NCI-H345 treated with DMSO at 0.1 percent for 48 hours (cell line): ENCODE data around the gene LZTR1.

ENCODE experiments used
- DNase-seq: peaks from one replicate; lab custom pipeline; 2025; ENCODE audit not compliant: unreplicated experiment; lab: John Stamatoyannopoulos, UW

Gene LZTR1

DNA sequence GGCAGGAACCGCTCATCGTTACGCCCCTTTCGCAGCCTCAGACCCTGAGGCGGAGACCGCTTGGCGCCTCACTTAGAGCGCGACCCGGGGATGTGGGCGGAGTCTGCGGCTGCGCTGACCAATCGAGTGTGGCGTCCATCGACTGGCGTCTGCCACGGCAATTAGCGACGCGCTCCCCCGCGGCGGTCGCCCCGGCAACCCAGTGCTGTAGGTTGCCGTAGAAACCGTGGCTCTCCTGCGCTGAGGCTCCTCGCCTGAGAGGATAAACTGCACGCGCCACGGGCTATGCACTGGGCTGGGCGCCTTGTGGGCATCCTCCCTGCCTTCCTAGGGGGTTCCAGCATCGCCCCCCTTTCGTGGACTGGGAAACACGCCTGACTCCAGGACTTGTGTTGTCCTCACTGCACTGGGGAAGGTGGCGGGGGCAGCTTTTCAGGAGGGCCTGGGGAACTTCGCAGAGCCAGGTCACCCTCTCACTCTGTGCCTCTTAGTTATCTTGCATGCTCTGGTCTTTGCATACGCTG, 32.2 kb downstream of the LZTR1 start:
- DNase-seq: peak; percentile 79

DNA sequence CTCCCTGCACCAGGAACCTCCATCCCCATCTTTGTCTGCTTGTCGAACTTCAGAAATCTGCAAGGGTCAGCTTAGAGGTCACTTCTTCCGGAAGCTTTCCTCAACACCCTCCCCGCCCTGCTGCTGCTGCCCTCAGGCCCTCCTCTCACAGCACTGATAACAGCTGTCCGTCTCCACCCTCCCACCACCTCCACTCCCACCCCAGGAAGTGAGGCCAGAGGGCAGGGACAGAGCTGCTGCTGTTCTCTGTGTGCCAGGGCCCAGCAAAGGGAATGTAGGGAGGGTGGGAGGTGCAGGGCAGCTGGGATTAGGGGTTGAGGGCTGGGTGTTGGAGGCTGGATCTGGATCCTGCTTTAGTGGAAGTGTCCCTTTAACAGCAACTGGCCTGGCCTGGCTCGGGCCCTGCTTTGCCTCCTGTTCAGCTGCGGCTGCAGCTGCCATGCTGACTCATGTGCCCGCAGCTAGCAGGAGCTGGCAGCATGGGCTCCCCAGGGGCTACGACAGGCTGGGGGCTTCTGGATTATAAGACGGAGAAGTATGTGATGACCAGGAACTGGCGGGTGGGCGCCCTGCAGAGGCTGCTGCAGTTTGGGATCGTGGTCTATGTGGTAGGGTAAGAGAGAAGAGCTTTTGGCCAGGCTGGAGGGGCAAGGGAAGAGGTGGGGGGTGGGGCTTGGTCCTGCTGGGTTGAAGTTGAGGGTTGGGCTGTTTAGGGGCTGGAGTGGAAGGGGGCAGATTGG, 32.8 kb downstream of the LZTR1 start, which contains the start of gene P2RX6:
Gene P2RX6 (plus strand): TSS at position 440 of the 740 bp plus-strand sequence. CDS start 10 bp downstream, at position 450.
- no peak for DNase-seq

DNA sequence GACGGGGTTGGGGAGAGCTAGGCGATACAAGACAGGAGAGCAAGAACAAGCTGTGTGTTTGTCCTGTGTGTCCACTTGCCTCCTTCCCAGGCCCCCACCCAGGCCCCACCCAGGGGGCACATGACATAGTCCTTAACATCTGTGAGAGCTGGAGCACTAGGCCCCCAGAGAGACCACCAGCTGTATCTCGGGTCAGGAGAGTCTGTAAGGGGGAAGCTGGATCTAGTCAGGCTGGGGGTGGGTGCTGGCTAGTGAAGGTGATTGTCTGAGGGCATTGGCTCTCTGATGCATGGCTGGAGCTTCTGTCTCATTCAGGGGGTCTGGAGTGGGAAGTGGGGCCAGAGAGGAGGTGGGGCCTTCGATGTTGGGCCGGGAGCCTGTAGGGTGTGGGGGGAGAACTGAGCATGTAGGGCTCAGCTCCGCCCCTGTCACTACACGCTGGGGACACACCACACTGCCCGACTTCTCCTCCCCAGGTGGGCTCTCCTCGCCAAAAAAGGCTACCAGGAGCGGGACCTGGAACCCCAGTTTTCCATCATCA, 33.4 kb downstream of the LZTR1 start:
- DNase-seq: no peak

DNA sequence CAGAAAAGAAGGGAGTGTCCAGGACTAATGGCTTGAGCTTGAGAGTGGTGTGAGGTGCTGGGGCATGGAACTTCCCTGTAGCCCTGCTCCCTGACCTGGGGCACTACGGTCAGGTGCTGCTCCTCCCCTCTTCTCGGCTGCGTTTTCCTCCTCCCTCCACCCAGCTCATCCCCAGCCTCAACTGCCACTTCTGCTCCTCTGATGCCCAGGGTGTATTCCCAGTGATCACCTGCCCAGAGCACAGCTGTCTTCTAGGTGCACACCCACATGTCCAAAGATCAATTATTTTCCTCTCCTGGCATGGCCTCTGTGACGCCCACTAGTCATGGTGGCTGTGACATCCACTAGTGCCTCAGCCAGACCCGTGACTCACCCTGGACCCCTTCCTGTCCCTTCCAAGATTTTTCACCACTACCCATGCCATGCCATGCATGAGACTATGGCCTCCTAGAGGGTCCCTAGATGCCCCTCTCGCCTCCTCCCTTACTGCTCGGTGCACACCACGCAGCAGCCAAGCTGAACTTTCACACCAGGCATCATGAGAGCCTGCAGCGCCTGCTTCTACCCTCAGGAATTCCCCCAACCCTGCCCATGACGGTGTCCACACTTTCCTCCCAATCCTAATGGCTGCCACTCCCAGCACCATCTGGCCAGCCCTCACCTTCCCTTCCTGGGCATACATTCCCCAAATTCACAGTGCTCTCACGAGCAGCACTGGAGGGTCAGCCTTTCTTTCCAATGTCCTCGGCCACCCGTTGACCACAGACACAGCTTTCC, 34.7 kb downstream of the LZTR1 start:
- DNase-seq: no peak

DNA sequence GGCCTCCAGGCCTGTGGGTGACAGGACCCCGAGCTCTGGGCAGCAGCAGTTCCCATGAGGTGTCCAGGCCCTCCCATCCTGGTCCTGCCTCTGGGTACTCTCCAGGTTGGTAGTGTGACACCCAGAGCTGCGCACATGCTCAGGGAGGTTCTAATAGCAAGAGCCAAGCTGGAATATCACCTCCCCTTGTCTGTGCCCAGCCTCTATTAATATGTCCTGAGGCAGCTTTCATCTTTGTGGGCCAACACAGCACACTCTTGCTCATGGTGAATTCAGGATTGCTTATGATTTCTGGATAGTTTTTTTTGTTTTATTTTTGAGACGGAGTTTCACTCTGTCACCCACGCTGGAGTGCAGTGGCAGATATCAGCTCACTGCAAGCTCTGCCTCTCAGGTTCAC, 36.2 kb downstream of the LZTR1 start:
- no peak for DNase-seq

DNA sequence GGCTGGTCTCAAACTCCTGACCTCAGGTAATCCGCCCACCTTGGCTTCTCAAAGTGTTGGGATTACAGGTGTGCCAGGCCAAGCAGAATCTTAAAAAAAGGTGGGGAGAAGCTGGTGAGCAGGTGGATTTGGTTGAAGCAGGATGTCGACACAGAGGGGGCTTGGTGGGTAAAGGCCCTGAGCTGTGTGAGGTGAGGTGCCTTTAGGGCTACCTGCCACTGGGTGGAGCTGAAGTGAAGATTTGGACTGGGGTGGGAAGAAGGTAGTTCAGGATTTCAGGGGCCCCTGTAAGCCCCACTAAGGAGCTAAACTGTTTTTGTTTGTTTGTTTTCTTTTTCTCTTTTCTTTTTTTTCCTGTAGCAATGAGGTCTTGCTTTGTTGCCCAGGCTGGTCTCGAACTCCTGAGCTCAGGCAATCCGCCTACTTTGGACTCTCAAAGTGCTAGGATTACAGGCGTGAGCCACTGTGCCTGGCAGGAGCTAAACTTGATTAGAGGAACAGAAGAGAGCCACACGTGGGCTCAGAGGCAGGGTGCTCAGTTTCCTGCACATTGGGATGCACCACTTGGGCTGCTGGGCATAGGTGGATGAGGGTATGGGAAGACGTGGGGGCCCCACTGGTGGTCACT, 38.8 kb downstream of the LZTR1 start:
- DNase-seq: no peak

DNA sequence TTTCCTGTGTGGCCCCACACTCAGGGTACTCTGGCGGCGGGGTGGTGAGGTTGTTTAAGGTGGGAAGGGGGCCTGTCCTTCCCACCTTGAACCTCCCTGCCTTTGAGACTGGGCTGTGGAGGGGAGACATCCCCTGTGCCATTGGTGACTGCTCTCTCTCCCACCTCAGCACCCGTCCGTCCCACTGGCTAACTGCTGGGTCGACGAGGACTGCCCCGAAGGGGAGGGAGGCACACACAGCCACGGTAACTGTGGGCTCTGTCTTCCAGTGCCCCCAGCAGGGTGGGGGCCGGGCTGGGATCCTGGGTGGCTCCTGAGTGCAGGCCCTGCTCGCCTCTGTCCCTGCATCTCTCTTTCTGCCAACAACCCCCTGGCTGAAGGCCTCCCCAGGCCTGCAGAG, 40.4 kb downstream of the LZTR1 start:
- no peak for DNase-seq

DNA sequence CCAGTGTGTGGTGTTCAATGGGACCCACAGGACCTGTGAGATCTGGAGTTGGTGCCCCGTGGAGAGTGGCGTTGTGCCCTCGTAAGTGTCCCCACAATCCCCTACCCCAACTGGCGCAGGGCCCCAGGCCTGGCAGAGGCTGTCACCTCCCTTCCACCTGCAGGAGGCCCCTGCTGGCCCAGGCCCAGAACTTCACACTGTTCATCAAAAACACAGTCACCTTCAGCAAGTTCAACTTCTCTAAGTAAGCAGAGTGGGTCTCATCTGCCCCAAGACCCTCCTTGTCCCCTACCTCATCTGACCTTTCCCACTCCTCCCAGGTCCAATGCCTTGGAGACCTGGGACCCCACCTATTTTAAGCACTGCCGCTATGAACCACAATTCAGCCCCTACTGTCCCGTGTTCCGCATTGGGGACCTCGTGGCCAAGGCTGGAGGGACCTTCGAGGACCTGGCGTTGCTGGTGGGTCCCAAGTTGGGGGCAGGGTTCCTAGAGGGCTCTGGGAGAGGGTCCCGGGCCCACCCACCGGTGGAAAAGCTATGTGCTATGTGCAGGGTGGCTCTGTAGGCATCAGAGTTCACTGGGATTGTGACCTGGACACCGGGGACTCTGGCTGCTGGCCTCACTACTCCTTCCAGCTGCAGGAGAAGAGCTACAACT, 41.0 kb downstream of the LZTR1 start:
- DNase-seq: no peak

DNA sequence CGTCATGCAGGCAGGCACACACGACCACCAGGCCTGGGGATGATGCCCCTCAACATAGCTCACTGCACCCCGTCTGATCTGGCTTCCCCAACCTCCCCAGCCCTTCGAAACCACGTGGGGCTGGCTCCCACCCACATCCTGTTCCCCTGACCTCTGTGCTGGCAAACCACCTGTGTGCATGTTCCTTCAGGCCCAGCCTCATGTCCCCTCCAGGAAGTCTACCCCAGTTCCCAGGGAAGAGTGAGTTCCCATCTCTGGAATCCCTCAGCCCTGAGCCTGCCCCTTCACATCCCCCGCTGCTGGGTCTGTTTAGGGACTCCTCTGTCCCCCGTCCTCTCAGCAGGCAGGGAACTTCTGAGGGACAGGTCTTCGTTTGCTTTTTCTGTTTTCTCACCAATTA, 43.2 kb downstream of the LZTR1 start:
- no peak for DNase-seq

DNA sequence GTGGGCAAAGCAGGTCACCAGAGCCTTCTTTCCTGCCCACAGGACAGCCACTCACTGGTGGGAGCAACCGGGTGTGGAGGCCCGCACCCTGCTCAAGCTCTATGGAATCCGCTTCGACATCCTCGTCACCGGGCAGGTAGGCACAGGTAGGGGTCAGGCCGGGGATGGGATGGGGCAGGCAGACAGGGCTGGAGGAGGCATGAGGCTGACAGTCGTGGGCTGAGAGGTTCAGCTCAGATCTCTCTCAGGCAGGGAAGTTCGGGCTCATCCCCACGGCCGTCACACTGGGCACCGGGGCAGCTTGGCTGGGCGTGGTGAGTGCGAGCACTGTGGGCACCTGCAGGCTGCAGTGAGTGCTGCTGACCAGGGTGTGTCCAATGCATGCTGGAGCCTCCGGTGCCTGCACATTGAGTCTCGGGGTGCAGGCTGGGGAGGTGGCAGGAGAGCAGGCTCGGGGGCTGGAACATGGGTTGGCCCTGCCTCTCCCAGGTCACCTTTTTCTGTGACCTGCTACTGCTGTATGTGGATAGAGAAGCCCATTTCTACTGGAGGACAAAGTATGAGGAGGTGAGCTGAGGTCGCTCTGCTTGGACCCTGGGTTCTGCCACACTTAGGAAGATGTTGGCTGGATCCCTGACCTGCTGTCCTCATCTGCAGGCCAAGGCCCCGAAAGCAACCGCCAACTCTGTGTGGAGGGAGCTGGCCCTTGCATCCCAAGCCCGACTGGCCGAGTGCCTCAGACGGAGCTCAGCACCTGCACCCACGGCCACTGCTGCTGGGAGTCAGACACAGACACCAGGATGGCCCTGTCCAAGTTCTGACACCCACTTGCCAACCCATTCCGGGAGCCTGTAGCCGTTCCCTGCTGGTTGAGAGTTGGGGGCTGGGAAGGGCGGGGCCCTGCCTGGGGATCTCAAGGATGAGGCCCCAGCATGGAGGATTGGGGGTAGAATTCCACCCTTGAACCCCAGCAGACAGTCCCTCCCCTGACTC, 44.0 kb downstream of the LZTR1 start:
- DNase-seq: no peak

DNA sequence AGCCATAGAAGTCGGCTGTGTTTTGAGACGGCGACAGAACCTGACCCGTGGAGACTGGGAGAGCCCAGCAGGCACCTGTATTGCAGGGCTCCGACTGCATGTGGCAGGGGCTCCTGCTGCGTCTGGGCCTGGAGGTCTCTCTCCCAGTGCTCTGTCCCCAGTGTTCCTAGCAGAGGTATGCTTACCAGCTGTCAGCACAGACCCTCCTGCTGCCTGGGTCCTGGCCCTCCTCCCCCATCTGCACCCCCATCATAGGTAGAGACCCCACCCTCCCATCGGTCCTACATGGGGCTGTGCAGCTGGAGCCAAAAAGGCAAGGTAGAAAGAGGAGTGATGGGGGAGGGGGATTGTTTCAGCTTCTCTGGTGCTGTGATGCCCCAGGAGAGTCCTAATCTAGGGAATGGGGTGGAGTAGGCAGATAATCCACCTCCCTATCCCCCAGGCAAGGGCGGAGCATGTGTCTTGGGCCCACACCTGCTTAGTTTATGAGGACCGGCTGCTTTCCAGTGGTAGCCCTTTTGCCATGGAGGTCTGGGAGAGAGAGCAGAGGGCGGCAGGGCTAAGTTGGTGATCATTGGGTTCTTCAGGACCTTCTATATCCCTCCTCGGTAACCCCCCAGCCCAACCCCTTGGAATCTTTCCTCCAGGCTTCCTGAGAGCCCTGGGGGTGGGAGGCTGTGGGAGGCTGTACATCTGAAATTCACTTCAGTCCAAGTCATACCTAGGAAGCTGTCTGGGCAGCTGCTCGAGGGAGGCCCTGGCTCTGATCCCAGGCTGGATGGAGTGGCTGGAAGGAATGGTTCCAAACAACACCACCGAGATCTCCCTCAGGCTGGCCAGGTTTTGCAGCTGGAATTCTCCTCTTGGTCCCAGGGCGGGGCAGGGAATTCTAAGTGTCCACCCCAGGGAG, 44.9 kb downstream of the LZTR1 start:
- no peak for DNase-seq

DNA sequence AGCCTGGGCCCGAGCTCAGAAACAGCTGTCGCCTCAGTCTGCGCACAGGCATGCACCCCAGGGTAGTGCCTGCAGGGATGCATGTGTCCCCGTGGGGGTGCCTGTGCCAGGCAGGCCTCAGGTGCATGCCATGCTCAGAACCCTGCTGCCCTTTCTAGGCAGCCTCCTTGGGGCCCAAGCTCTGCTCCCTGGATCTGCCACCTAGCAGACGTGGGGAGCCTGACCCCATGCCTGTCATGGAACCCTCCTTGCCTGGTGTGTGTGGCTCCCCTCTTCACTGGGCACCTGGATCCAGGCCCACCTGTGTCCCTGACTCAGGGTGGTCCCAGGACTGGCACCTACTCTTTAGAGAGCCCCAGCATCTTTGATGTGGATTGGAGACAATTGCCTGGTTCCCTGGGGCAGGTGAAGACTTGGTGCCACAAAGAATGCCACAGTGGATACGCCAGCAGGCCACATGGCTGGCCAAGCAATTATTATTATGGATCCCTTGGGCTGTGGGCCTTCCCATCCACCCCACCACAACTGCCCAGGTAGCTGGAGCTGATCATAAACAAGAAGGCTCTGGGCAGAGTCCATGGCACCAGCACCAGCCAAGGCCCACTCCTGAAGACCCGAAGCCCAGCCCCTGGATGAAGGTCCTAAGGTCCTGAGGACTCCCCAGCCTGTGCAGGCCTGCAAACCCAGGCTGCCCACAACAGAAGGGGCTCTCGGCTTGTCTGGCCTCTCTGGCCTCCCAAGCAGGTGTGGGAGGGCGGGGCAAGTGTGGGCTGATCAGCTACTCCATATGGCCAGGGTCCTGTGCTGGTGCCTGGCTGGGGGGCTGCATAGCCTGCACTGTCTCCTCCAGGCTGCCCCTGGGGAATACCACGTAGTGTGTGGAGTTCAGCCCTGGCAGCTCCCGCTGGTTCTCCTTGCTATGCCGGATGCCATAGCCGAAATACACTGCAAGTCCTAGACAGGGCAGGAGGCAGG, 46.5 kb downstream of the LZTR1 start:
- no peak for DNase-seq

DNA sequence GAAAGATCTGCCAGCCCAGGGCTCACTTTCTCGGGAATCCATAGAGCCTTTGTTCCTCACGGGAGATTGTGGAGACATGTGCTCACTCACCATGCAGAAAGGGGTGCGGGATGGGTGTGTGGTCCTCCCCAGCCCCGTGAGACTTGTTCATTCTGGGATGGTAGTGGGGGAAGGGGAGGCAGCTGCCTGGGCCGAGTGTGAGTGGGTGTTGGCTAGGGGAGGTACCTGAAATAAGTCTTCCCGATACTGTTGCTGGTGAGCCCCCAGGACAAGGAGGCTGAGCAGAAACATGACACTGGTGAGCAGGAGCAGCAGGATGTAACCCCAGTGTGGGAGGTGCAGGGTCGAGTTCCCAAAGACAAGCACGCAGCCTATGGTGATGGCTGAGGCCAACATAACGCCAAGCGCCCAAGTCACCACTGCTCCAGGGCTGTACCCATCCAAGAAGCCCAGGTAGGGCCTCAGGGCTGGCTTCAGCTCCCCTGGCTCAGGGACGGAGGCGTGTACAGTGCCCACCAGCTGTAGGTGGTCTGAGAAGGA, 47.5 kb downstream of the LZTR1 start:
- no peak for DNase-seq

DNA sequence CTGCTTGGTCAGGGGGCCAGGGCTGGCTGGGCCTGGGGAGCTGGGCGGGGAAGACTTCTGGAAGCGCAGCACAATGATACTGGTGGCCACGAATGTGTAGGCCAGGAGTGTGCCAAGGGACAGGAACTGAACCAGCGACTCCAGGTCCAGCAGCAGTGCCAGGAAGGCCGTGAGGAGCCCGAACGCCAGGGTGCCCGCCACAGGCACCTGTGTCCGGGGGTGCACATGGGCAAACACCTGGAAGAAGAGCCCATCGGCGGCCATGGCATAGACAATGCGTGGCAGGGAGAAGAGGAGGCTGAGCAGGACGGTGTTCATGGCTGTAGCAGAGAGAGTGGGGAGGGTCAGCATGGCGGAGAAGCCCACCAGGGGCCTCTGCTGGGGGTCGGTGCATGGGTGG, 47.9 kb downstream of the LZTR1 start:
- DNase-seq: no peak

DNA sequence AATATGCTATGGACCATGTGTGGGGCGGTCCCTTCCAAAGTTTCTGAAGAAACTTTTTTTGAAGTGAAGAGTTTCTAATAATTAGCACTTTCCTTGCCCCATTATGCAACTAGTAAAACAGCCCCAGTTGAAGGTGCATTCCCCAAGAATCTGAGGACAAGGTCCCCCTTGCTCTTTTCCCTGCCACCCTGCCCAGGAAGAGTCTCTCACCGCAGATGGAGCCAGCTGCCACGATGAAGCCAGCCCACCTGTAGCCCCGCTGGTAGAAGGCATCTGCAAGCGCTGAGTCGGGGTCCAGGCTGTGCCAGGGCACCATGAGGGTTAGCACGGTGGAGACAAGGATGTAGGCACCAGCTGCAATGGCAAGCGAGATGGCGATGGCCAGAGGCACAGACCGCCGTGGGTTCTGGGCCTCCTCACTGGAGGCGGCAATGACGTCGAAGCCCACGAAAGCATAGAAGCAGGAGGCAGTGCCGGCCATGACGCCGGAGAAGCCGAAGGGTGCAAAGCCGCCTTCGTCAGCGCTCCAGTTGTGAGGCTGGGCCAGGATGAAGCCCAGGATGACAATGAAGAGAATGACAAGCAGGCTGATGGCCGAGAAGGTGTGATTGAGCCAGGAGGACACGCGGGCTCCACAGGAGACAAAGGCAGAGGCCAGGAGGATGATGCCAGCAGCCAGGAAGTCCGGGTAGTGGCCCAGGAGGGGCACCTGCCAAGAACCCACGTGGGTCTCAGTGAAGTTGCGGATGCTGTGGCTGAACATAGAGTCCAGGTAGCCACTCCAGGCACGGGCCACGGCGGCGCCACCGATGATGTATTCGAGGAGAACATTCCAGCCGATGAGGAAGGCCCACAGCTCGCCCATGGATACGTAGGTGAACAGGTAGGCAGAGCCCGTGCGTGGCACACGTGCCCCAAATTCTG, 48.8 kb downstream of the LZTR1 start:
- no peak for DNase-seq

DNA sequence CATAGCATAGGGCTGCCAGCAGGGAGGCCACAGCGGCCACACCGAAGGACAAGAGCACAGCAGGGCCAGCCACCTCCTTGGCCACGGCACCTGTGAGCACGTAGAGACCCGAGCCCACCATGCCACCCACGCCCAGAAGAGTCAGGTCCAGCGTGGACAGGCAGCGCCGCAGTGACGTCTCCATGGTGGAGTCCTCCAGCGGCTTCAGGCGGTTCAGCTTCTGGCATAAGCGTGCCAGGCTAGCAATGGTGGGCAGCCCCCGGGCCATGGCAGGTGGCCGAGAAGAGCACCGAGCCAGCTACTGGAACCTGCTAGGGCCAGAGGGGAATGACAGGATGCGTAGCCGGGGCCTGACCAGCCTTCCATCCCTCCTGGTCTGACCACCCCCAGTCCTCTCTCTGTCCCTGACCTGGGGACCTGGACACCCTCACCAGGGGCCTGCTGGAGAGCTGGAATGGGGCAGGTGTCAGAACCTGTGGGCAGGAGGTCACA, 49.5 kb downstream of the LZTR1 start:
- DNase-seq: no peak
